ENCODE results near the gene AHNAK2.

DNA sequence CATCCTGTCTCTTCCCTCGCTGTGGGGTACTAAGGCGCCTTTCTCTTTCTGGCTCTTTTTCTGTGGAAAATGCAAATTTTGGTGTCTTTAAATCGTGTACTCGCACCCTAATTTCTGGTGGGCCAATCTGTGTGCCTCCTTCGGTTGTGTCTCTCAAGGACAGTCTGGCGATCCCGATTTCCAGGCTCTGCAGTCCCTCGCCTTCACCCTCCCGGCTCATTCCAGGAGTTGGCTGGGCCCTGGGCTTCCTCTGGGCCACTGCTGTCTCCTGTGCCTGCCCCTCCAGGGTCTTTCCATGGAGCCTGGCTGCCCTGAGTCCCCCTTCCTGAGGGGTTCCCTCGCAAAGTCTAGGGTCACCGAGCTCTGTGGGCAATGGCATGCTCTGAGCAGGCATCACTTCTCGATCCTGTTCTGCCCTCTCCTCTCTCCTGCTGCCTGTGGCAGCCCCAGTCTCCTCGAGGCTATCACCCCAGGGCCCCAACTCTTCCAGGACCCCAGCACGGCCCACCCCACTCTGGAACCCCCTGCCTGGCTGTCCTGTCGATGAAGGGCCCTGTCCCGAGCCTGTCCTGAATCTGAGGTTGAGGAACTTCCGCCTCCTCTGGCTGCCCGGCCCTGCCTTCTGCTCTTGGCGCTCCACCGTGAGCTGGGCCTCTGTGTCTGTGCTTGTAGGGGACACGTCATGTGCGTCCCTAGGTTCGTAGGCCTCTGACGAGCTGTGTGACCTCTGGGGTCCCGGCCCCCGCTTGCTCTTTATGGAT lies 24.1 kb downstream of the AHNAK2 start:
- TF ChIP-seq POLR2AphosphoS5 (IDR thresholded peaks at IDR 0.05; ENCODE audit: borderline replicate concordance, low read depth, low read length) (no peak), EZH2 (IDR thresholded peaks at IDR 0.05) (no peak)

Measured in SK-N-MC (cell line).